ENCODE results near the gene SLC19A1.
"Not testable (repeated sequence)": the region's sequence is repeated elsewhere in the genome, so short reads cannot be mapped to it uniquely, and the experiment has no call there.

Gene SLC19A1

GRCh38 chr21:45532826-45533360 is 9.3 kb downstream of the SLC19A1 start:
- DNase-seq = no peak

DNA sequence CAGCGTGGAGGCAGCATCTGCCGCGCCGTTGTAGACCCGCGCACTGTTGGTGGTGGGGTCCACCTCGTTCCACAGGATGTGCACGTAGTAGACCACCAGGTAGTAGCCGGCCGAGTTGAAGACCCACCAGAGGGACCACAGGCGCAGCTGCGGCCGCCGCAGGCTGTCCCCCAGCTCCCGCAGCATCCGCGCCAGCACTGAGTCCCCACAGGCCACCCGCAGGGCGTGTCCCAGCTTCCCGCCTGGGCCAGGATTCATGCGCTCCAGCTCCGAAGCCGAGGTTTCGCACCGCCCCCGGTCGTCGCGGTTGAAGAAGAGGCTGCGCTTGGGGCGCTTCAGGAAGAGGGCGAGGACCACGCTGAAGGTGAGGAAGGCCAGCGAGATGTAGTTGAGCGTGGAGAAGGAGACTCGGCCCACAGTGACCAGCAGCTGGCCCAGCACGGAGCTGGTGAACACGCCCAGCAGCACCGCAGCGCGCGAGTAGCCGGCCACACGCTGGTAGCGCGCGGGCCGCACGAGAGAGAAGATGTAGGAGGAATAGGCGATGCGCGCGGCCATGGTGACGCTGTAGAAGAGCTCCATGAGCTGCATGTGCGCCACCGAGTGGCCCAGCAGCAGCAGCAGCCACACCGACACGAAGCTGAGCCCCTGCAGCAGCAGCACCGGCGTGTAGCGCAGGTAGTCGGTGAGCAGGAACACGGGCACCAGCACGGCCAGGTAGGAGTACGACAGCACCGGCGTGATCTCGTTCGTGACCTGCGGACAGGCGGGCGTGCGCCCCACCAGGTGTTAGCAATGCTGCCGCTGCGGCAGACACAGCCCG is 10.6 kb downstream of the SLC19A1 start:
- no peak for DNase-seq

GRCh38 chr21:45531114-45531392 is 11.2 kb downstream of the SLC19A1 start:
- DNase-seq = not testable (repeated sequence)

- no peak for DNase-seq
Observed at GRCh38 chr21:45530423-45531113, 11.7 kb downstream of the SLC19A1 start.

DNA sequence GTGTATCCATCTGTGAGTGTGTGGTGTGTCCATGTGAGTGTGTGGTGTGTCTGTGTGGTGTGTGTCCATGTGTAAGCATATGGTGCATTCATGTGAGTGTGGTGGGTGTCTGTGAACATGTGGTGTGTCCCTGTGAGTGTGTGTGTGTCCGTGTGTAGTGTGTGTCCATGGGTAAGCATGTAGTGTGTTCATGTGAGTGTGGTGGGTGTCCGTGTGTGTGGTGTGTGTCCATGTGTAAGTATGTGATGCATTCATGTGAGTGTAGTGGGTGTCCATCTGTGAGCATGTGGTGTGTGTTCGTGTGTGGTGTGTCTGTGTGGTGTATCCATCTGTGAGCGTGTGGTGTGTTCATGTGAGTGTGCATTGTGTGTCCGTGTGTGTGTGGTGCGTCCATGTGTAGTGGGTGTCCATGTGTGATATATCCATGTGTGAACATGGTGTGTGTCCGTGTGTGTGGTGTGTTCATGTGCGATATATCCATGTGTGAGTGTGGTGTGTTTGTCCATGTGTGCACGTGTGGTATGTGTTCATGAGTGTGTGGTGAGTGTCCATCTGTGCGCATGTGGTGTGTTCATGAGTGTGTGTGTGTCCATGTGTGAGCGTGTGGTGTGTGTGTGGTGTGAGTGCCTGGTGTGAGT is 12.3 kb downstream of the SLC19A1 start:
- DNase-seq = no peak

DNA sequence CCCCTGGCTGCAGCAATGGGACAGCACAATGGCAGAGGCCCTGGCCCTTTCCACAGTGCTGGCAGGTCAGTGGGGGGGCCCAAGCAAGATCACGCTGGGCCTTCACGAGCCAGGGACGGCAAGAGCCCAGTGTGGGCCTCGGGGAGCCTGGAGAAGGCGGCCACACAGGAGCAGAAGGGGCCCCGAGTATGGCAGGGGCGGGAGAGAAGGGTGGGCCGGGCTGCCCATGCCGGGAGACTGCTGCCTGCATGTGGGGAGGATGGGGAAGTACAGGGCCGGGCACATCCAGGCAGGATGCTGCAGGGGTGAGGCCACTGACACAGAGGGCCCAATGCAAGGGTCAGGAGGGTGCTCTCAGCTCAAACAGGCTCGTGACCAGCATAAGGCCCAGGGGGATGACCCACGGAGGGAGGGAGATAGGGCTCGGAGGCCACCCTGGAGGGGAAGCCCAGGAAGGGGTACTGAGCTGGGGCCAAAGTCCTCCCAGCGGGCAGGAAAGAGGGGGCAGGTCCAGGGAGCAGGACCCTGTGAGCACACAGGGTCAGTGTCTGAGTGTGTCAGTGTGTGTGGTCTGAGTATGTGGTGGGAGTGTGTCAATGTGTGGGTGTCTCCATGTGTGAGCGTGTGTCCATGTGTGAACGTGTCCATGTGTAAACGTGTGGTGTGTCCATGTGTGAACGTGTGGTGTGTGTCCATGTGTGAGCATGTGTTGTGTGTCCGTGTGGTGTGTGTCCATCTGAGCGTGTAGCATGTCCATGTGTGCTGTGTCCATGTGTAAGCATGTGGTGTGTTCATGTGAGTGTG is 13.1 kb downstream of the SLC19A1 start:
- DNase-seq = no peak

DNA sequence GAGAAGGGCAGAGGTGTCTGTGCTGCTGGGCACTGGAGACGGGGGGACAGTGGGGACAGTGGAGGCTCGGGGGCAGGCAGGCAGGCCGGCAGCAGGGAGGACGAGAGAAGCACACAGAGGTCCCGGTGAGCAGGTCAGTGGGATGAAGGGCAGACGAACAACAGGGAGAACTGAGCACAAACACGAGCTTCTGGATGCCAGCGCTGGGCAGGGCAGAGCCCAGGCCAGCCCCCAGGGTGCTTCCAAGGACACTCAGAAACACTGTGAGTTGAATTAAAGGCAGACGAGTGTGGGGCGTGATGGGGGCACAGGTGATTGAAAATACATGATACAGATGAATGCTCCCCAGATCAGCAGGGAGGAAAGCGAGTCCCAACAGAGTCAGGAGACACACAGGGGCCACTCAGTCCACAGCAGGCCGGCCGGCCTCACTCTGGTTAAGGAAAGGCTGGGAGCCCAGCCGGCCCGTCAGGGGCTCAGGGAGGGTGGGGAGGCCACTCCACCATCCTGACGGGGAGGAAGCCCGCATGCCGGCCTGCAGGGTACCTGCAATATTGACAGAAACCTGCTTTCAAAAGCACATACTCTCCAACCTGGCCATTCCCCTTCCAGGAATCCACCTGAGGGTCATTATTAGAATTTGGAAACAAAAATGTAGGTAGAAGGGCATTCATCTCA is 14.1 kb downstream of the SLC19A1 start:
- DNase-seq = no peak

DNA sequence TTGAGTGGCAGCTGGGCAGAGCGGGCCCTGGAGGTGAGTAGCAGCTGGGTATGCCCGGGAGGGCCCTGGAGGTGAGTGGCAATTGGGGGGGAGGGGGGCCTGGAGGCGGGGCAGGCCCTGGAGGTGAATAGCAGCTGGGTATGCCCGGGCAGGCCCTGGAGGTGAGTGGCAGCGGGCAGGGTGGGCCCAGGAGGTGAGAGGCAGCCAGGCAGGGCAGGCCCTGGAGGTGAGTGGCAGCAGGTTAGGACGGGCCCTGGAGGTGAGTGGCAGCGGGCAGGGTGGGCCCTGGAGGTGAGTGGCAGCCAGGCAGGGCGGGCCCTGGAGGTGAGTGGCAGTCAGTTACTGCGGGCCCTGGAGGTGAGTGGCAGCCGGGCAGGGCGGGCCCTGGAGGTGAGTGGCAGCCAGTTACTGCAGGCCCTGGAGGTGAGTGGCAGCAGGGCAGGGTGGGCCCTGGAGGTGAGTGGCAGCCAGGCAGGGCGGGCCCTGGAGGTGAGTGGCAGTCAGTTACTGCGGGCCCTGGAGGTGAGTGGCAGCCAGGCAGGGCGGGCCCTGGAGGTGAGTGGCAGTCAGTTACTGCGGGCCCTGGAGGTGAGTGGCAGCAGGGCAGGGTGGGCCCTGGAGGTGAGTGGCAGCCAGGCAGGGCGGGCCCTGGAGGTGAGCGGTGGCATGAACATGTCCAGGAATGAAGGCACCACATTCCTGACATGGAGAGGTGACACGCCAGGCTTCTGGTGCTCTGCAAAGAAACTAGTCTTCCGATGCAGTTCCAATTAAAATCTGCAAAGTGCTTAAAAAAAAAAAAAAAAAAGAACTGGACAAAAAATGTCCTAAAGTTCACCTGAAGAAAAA is 14.9 kb downstream of the SLC19A1 start:
- not testable (repeated sequence) for DNase-seq

GRCh38 chr21:45525910-45526306 is 16.3 kb downstream of the SLC19A1 start:
- DNase-seq = no peak

GRCh38 chr21:45525153-45525909 is 16.9 kb downstream of the SLC19A1 start:
- no peak for DNase-seq

DNA sequence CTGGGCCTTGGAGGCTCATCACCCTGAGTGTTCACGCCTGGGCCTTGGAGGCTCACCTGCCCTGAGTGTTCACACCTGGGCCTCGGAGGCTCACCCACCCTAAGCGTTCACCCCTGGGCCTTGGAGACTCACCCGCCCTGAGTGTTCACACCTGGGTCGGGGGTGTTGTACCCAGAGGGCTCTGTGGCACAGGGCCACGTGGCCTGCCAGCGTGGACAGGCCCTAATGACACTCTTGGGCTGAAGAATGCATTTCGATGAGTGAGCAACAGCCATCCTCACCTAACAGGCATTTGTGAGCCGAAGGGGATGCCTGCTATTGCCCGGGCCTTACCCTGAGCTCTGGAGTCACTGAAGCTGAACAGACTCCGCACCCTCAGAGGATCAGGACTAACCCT is 17.5 kb downstream of the SLC19A1 start:
- DNase-seq = no peak

GRCh38 chr21:45523411-45524101 is 18.7 kb downstream of the SLC19A1 start:
- DNase-seq = no peak

DNA sequence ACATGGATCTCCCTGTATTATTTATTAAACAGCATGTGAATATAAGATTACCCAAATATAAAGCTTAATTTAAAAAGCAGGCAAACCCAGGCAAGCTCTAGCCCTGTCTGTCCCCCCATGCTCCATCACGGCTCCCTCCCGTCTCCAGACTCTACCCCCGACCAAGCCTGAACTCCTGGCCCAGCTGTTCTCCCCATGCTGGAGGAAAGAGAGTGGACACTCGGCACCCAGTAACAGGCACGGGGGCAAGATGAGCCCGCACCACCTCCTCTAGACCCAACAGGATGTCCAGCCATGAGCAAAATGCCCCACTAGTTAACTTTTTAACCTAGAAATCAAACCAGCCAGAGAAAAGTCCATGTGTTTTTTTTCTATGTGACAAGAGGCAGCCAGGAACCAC is 19.3 kb downstream of the SLC19A1 start:
- no peak for DNase-seq

DNA sequence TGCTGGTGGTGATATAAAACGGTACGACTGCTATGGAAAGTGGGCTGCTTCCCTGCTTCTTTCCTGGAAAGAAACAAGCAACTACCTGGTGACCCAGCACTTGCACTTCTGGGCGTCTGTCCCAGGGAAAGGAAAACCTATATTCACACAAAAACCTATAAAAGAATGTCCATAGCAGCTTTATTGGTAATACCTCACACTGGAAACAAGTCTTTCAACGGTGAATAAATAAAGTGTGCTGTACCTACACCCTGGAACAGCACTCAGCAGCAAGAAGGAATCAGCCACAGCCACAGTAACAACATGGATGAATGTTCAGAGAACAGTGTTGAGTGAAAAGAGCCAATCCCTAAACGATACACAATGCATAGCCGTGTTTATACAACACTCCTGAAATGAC is 19.9 kb downstream of the SLC19A1 start:
- DNase-seq = no peak

- no peak for DNase-seq
Observed at GRCh38 chr21:45521241-45521640, 21.0 kb downstream of the SLC19A1 start.

DNA sequence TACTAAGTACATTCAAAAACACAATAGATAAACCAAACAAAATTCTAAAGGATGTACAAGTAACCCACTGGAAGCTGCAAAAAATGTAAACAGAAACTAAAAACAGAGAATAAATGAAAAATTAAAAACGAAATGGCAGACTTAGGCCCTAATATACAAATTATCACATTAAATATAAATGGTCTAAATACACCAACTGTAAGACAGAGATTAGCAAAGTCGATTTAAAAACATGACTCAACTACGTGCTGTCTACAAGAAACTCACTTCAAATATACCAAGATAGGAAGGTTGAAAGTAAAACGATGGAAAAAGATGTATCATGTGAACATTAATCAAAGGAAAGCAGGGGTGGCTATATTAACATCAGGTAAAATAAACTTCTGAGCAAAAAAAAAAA is 23.1 kb downstream of the SLC19A1 start:
- no peak for DNase-seq

DNA sequence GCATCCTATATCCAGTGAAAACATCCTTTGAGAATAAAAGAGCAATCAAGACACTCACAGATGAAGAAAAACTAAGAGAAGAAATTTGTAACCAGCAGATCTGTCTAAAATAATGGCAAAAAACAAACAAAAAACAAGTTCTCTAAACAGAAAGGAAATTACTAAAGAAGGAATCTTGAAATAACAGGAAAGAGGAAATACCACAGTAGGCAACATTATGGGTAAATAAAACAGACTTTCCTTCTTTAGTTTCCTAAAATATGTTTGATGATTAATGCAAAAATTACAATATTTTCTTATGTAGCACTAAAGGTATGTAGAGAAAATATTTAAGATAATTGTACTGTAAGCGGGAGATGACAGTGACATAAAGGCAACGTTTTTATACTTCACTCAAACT is 23.5 kb downstream of the SLC19A1 start:
- no peak for DNase-seq

DNA sequence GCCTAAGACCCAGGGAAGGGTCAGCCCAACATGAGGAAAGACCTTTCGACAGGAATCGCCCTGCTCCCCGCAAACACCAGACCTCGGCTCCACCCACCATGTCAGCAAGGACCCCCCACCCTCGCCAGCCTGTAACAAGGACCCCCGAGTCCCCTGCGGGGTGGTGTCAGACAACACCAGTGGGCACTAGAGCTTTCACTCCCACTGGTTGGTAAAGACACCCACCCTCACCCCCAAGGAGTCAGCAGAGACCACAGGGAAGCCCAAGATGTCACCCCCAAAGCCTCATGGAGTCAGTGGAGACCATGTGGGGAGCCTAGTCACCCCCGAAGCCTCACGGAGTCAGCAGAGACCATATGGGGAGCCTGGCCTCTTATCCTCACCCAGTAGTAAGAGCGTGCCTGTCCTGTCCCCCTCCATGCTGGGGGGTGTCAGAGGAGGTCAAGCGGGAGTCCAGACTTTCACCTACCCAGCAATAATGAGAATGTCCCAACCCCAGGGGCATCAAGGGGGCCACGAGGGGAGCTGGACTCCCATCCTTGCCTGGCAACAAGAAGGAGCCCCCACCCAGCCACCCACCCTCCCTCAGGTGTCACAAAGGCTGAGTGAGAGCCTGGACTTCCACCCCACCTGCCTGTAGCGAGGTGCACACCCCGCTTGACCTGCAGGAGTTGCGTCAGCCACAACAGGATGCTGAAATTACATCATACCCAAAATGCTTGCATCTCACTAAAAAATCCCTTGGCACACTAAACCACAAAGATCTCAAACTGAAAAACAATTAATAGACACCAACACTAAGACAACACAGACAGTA is 24.8 kb downstream of the SLC19A1 start:
- no peak for DNase-seq

- no peak for DNase-seq
Observed at GRCh38 chr21:45516671-45517151, 25.5 kb downstream of the SLC19A1 start.
